IMR-90 (cell line): ENCODE data around the gene C6orf89. TPM values are rescaled to one million over a fixed set of nuclear protein-coding genes. Genes with fewer than 3 reads are reported as not detected.

Experiments
- ATAC-seq: fragments of 200-7000 bp; cut with Tn5 transposase; 2 replicates; pipeline ENCODE4 v1.9.1; 2020; ENCODE audit warnings: low read depth, mild to moderate bottlenecking, moderate library complexity
- BruUV-seq: library from RNA; stranded (reverse); fragments of 400-500 nt; replicated peaks from 2 replicates; lab custom pipeline; 2021; lab: Mats Ljungman, UMichigan
- CTCF ChIA-PET: fragments of 300-600 bp; formaldehyde crosslinking; extraction: SDS; loops from one replicate; lab custom pipeline; 2021; ENCODE audit warnings: antibody characterized with exemption; lab: Yijun Ruan, JAX
- POLR2A ChIA-PET: fragments of 300-600 bp; sonication (Branson Sonifier 250); formaldehyde crosslinking; loops from one replicate; lab custom pipeline; 2022; ENCODE audit warnings: antibody characterized with exemption; ENCODE audit not compliant: unreplicated experiment; lab: Charles Lee
- DNase-seq: peaks from one replicate; pipeline ENCODE4 v3.0.0; 2013
- H2AFZ ChIP-seq: replicated peaks from 2 replicates; pipeline ENCODE3; 2013; ENCODE audit warnings: low read length, mild to moderate bottlenecking; ENCODE audit not compliant: poor library complexity
- H2AK5ac ChIP-seq: 2 replicates; pipeline ENCODE4 v1.6.1; 2013; ENCODE audit warnings: low read depth, low read length, inconsistent platforms
- H2AK9ac ChIP-seq: replicated peaks from 2 replicates; pipeline ENCODE3; 2013; ENCODE audit warnings: mild to moderate bottlenecking, low read depth, low read length, moderate library complexity; ENCODE audit not compliant: poor library complexity
- H2BK120ac ChIP-seq: 2 replicates; pipeline ENCODE4 v1.6.1; 2013; ENCODE audit warnings: low read depth, low read length, inconsistent platforms
- H2BK15ac ChIP-seq: 3 replicates; pipeline ENCODE4 v1.6.1; 2013; ENCODE audit warnings: low read depth, low read length, inconsistent platforms
- H2BK20ac ChIP-seq: 2 replicates; pipeline ENCODE4 v1.6.1; 2013; ENCODE audit warnings: low read depth, mild to moderate bottlenecking, inconsistent platforms, low read length, moderate library complexity
- H2BK5ac ChIP-seq: 2 replicates; pipeline ENCODE4 v1.6.1; 2013; ENCODE audit warnings: mild to moderate bottlenecking, low read depth, low read length, inconsistent platforms; ENCODE audit not compliant: poor library complexity, severe bottlenecking
- H3K14ac ChIP-seq: replicated peaks from 2 replicates; pipeline ENCODE4 v1.6.1; 2013; ENCODE audit warnings: low read depth, low read length, inconsistent platforms
- H3K18ac ChIP-seq: 2 replicates; pipeline ENCODE4 v1.6.1; 2013; ENCODE audit warnings: low read depth, low read length, control low read depth
- H3K23ac ChIP-seq: 2 replicates; pipeline ENCODE4 v1.6.1; 2013; ENCODE audit warnings: low read depth, low read length, inconsistent platforms
- H3K27ac ChIP-seq: 2 replicates; pipeline ENCODE4 v1.5.1; 2013; ENCODE audit warnings: mild to moderate bottlenecking, control low read depth, low read length; ENCODE audit not compliant: insufficient read depth
- H3K27me3 ChIP-seq: 2 replicates; pipeline ENCODE4 v1.6.1; 2013; ENCODE audit warnings: low read length; ENCODE audit not compliant: control insufficient read depth, insufficient read depth
- H3K36me3 ChIP-seq: 2 replicates; pipeline ENCODE4 v1.6.1; 2013; ENCODE audit warnings: low read length, mixed read lengths; ENCODE audit not compliant: control insufficient read depth, insufficient read depth
- H3K4ac ChIP-seq: 2 replicates; pipeline ENCODE4 v1.6.1; 2013; ENCODE audit warnings: low read depth, low read length, inconsistent platforms
- H3K4me1 ChIP-seq: 2 replicates; pipeline ENCODE4 v1.6.1; 2013; ENCODE audit warnings: low read length, mixed read lengths; ENCODE audit not compliant: control insufficient read depth, insufficient read depth
- H3K4me2 ChIP-seq: 2 replicates; pipeline ENCODE4 v1.6.1; 2013; ENCODE audit warnings: low read depth, mild to moderate bottlenecking, control low read depth, low read length, moderate library complexity
- H3K4me3 ChIP-seq: 2 replicates; pipeline ENCODE4 v1.5.1; 2013; ENCODE audit warnings: low read depth, mild to moderate bottlenecking, control low read depth, low read length, moderate library complexity; ENCODE audit not compliant: insufficient read depth
- H3K56ac ChIP-seq: 2 replicates; pipeline ENCODE4 v1.6.1; 2013; ENCODE audit warnings: low read length, inconsistent platforms; ENCODE audit not compliant: insufficient read depth; ENCODE audit errors: extremely low read depth
- H3K79me1 ChIP-seq, 2 experiments: 2 replicates each; pipeline ENCODE4 v1.6.1; 2013; ENCODE audit warnings: low read length in 2 of 2, inconsistent platforms in 1 of 2, low read depth in 1 of 2
- H3K9ac ChIP-seq: 2 replicates; pipeline ENCODE4 v1.6.1; 2013; ENCODE audit warnings: low read depth, low read length, control low read depth
- H3K9me1 ChIP-seq: 2 replicates; pipeline ENCODE4 v1.6.1; 2013; ENCODE audit warnings: low read length, inconsistent platforms; ENCODE audit not compliant: insufficient read depth
- H3K9me3 ChIP-seq: 2 replicates; pipeline ENCODE4 v1.6.1; 2013; ENCODE audit warnings: low read length; ENCODE audit not compliant: control insufficient read depth, insufficient read depth
- H4K20me1 ChIP-seq: 2 replicates; pipeline ENCODE4 v1.6.1; 2013; ENCODE audit warnings: low read length, inconsistent platforms; ENCODE audit not compliant: insufficient read depth
- H4K5ac ChIP-seq: 2 replicates; pipeline ENCODE4 v1.6.1; 2013; ENCODE audit warnings: mild to moderate bottlenecking, low read depth, low read length, control low read depth
- H4K8ac ChIP-seq, 2 experiments: 2 replicates each; pipeline ENCODE4 v1.6.1; 2013; ENCODE audit warnings: low read depth in 2 of 2, low read length in 2 of 2, control low read depth in 1 of 2, inconsistent platforms in 1 of 2
- H4K91ac ChIP-seq: 2 replicates; pipeline ENCODE4 v1.6.1; 2013; ENCODE audit warnings: low read depth, low read length, inconsistent platforms; ENCODE audit not compliant: insufficient read depth
- MAFK ChIP-seq: IDR thresholded peaks from 2 replicates; pipeline ENCODE4 v1.6.1; 2012; ENCODE audit warnings: low read depth, low read length, improper control_type of control experiment
- MAZ ChIP-seq: IDR thresholded peaks from 2 replicates; pipeline ENCODE4 v1.6.1; 2012; ENCODE audit warnings: low read depth, mild to moderate bottlenecking, low read length, improper control_type of control experiment, moderate library complexity, borderline replicate concordance
- MXI1 ChIP-seq: IDR thresholded peaks from 2 replicates; pipeline ENCODE4 v1.6.1; 2012; ENCODE audit warnings: low read depth, mild to moderate bottlenecking, low read length, moderate library complexity, borderline replicate concordance
- NFE2L2 ChIP-seq: fragments of 150-350 bp; IDR thresholded peaks from 2 replicates; pipeline ENCODE4 v1.6.1; 2016; ENCODE audit warnings: low read depth, mild to moderate bottlenecking, low read length
- RAD21 ChIP-seq: IDR thresholded peaks from 2 replicates; pipeline ENCODE4 v1.6.1; 2012; ENCODE audit warnings: low read length, improper control_type of control experiment
- RFX5 ChIP-seq: IDR thresholded peaks from 2 replicates; pipeline ENCODE4 v1.8.0; 2012; ENCODE audit warnings: low read depth, mild to moderate bottlenecking, low read length, moderate library complexity
- WGBS, 2 experiments: methylation state at CpG; one replicate each; pipeline versions ENCODE4 v1.1.5 to v1.1.7; 2013; ENCODE audit warnings: missing lambda C conversion rate in 2 of 2; ENCODE audit not compliant: insufficient read length in 1 of 2; ENCODE audit errors: extremely low coverage in 2 of 2; 5-methylcytosine and 5-hydroxymethylcytosine counted together
- dilution Hi-C: fragments of 300-500 bp; cut with HindIII; formaldehyde crosslinking; loops from one replicate; pipeline ENCODE4 v1.14.3; 2018; ENCODE audit warnings: low sequenced_read_pairs; ENCODE audit not compliant: unreplicated experiment
- in situ Hi-C: fragments of 300-500 bp; cut with MboI; formaldehyde crosslinking; loops from 3 replicates; pipeline ENCODE4 v1.14.3; 2019; ENCODE audit warnings: low sequenced_read_pairs, inconsistent platforms, mixed read lengths
- intact Hi-C: fragments of 100-400 bp; cut with micrococcal nuclease; formaldehyde crosslinking; loops from 2 replicates; pipeline ENCODE4 v1.10.0; 2022
- polyA plus RNA-seq, 3 experiments: library from polyadenylated mRNA; depleted of rRNA; stranded (reverse); fragments of >200 nt; gene quantifications; 2 replicates each; pipeline ENCODE4 v1.2.3, GENCODE V29; 2012; ENCODE audit warnings: low replicate concordance in 1 of 3
- total RNA-seq: library from RNA; depleted of rRNA; stranded (reverse); fragments of >200 nt; gene quantifications from 2 replicates; pipeline ENCODE4 v1.2.3, GENCODE V29; 2012
- TF ChIP-seq, protein P1 (sequence below): fragments of 150-350 bp; IDR thresholded peaks from 2 replicates; pipeline ENCODE4 v1.6.1; 2016; ENCODE audit warnings: low read depth, mild to moderate bottlenecking, low read length, moderate library complexity, borderline replicate concordance
- TF ChIP-seq, protein P2 (sequence below): conservative IDR thresholded peaks from 2 replicates; pipeline ENCODE4 v1.5.1; 2012; ENCODE audit warnings: mild to moderate bottlenecking, low read depth, low read length, improper control_type of control experiment

The C6orf89 gene
- total and polyA plus RNA-seq, 2 of the 4 experiments (the other 2 are of a cell fraction): 30.8 to 52.3 TPM

DNA sequence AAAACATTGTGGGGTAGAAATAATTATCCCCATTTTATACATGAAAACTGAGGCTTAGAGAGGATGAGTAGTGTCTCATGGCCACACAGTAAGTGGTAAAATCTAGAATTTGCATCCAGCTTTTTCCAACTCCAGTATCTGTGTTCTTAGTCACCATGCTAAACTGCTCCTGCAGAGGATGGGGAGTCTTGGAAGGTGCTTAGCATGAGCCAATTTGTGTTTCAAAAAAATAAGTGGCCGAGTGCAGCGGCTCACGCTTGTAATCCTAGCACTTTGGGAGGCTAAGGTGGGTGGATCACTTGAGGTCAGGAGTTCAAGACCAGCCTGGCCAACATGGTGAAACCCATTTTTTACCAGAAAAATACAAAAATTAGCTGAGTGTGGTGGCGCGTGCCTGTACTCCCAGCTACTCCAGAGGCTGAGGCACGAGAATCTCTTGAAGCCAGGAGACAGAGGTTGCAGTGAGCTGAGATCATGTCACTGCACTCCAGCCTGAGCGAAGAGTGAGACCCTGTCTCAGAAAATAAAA, 2.4 kb downstream of the C6orf89 start (continued):
- TF ChIP-seq, protein P1, sequence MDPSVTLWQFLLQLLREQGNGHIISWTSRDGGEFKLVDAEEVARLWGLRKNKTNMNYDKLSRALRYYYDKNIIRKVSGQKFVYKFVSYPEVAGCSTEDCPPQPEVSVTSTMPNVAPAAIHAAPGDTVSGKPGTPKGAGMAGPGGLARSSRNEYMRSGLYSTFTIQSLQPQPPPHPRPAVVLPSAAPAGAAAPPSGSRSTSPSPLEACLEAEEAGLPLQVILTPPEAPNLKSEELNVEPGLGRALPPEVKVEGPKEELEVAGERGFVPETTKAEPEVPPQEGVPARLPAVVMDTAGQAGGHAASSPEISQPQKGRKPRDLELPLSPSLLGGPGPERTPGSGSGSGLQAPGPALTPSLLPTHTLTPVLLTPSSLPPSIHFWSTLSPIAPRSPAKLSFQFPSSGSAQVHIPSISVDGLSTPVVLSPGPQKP: no peak

DNA sequence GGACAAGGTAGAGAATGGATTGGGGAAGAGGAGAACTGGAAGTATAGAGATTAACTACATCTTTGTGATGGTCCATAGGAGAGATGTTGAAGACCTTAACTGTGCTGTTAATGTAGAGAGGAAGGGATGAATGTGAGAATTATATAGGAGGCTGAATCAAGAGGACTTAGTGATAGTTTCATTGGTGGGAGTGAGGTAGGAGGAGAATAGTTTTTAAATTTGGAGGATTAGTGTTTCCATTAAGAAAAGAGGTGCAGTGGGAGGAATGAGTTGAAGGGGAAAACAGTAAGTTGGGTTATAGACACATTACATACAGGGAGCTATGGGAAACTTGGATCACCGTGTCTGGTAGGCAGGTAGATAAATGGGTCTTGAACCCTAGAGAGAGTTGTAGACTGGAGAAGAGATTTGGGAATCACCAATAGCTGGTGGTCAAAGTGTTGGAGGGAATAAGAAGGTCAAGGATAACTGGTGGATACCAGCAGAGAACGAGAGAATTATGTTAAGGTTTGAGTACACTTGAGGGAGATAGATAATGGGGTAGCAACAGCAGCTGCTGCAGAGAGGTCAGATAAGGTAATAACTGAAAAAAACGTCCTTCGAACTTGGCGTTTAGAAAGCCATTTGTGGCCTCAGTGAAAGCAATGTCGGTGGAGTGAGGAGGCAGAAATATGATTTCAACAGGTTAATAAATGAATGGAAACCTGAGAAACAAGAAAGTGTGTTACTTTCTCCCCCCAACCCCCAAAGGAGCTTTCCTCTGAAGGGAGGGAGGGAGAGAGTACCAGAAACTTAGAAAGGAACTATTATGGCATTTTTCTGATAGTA, 3.1 kb downstream of the C6orf89 start:
- Histone ChIP-seq H3K27ac (no peak overlapping the region), H3K27me3 (no peaks in the 10 kb centered on the region), H2BK5ac (no peak overlapping the region), H3K79me1 (peaks cover 21 to 58% of the 10 kb centered on the region in 2 experiments), H3K14ac (no peak overlapping the region), H3K4me1 (no peaks in the 10 kb centered on the region; the same call in 1 of the 2 replicates), H2BK120ac (no peak overlapping the region), H3K9me1 (peaks cover 3% of the 10 kb centered on the region; the same call in 1 of the 2 replicates), H4K20me1 (no peaks in the 10 kb centered on the region), H3K36me3 (peaks cover 4% of the 10 kb centered on the region; the same call in 1 of the 2 replicates), H2BK15ac (no peak overlapping the region), H3K18ac (no peak overlapping the region), H3K56ac (no peak overlapping the region), H3K9ac (no peak overlapping the region), H4K91ac (no peak overlapping the region), H4K8ac (no peak overlapping the region), H4K5ac (no peak overlapping the region), H3K4me2 (no peak overlapping the region), H2AK5ac (no peak overlapping the region), H2AFZ (no peak overlapping the region), H2AK9ac (no peak overlapping the region), H2BK20ac (no peak overlapping the region), H3K4me3 (no peak overlapping the region), H3K4ac (no peak overlapping the region; the same call in 1 of the 2 replicates), H3K23ac (no peak overlapping the region), H3K9me3 (no peaks in the 10 kb centered on the region)
- dilution Hi-C loops: no loop called here
- ChIA-PET POLR2A (no interaction called here), CTCF (interaction anchor here (0.9 to 1.1 kb wide), 2 partner anchors 60 to 332 kb away, joined by 3 to 4 read pairs; no protein-coding TSS in a partner anchor)
- WGBS, 2 experiments: 64% methylated on average over 4 of the region's 6 CpGs; no CpG with 5 or more reads in 1 of the 2 experiments
- intact Hi-C loops: no loop called here
- TF ChIP-seq RAD21 (no peak), MAFK (no peak), NFE2L2 (no peak), MAZ (no peak), RFX5 (no peak), MXI1 (no peak)
- TF ChIP-seq, protein P2, sequence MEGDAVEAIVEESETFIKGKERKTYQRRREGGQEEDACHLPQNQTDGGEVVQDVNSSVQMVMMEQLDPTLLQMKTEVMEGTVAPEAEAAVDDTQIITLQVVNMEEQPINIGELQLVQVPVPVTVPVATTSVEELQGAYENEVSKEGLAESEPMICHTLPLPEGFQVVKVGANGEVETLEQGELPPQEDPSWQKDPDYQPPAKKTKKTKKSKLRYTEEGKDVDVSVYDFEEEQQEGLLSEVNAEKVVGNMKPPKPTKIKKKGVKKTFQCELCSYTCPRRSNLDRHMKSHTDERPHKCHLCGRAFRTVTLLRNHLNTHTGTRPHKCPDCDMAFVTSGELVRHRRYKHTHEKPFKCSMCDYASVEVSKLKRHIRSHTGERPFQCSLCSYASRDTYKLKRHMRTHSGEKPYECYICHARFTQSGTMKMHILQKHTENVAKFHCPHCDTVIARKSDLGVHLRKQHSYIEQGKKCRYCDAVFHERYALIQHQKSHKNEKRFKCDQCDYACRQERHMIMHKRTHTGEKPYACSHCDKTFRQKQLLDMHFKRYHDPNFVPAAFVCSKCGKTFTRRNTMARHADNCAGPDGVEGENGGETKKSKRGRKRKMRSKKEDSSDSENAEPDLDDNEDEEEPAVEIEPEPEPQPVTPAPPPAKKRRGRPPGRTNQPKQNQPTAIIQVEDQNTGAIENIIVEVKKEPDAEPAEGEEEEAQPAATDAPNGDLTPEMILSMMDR: no peak
- no TSS peak for BruUV-seq
- in situ Hi-C loops: loop anchor here (10.0 kb wide), 2 partner anchors 96 to 326 kb away; partner anchors contain the start of gene MTCH1
- ATAC-seq: no peak
- DNase-seq: no peak
